ENCODE results near the gene SLC30A5. TPM values are rescaled to one million over a fixed set of nuclear protein-coding genes. Genes with fewer than 3 reads are reported as not detected.
"Not testable (repeated sequence)": the region's sequence is repeated elsewhere in the genome, so short reads cannot be mapped to it uniquely, and the experiment has no call there.

Gene SLC30A5
- 37.0 and 47.2 TPM in 2 replicates for total RNA-seq
- polyA plus RNA-seq: 33.0 and 46.4 TPM in 2 replicates
- polyA plus RNA-seq (2011; cell fraction: cytosol; rRNA removed): 18.9 and 21.0 TPM in 2 replicates
- polyA plus RNA-seq (2011; cell fraction: nucleus; rRNA removed): 37.1 and 44.4 TPM in 2 replicates
- polyA plus RNA-seq (2012): 21.3 and 26.2 TPM in 2 replicates
- polyA minus RNA-seq: 104 and 109 TPM in 2 replicates
- polyA minus RNA-seq (2011; cell fraction: cytosol; rRNA and poly(A)+ RNA removed): 42.3 TPM
- 21.6 and 27.3 TPM in 2 replicates for polyA minus RNA-seq (2011; cell fraction: nucleus; rRNA and poly(A)+ RNA removed)
- percentile 77 among the genes with signal in this experiment for Bru-seq, nascent RNA
- BruChase-seq, experiment 1, labeled RNA remaining after a 6-hour chase: percentile 84 among the genes with signal in this experiment
- BruChase-seq, experiment 2, labeled RNA remaining after a 2-hour chase: percentile 76 among the genes with signal in this experiment
- long read RNA-seq, full-length matches to known transcripts: 56 of 89 reads
- long read RNA-seq, partial matches to known transcripts: 10 of 89 reads
- long read RNA-seq, other reads (novel, unspliced or antisense): 23 of 89 reads

- Histone ChIP-seq H3K9me3 (replicated peaks; ENCODE audit: control insufficient read depth, insufficient read depth, low read length) (no peaks in the 10 kb centered on the region), H3K27ac (ENCODE audit: insufficient read depth, low read depth, low read length) (peak within 1 kb of the TSS; percentile 87), H3K9ac (replicated peaks; ENCODE audit: extremely low read depth, insufficient read depth, low read length) (peak within 1 kb of the TSS; percentile 94), H4K20me1 (replicated peaks; ENCODE audit: control insufficient read depth, extremely low read depth, insufficient read depth, low read length) (no peaks in the 10 kb centered on the region), H3K36me3 (ENCODE audit: control insufficient read depth in 2 of 2, extremely low read depth in 1 of 2, insufficient read depth in 2 of 2, low read length in 2 of 2) (no peaks in the 10 kb centered on the region), H3K4me2 (ENCODE audit: insufficient read depth, low read length) (peak within 1 kb of the TSS; percentile 98), H2AFZ (ENCODE audit: low read depth, low read length) (peak within 1 kb of the TSS; percentile 90), H3K27me3 (ENCODE audit: control insufficient read depth in 2 of 2, insufficient read depth in 2 of 2, low read length in 2 of 2) (no peaks in the 10 kb centered on the region), H3K79me2 (ENCODE audit: control insufficient read depth, insufficient read depth, low read length) (peaks cover 41% of the 10 kb centered on the region), H3K9me1 (replicated peaks; ENCODE audit: control insufficient read depth, extremely low read depth, insufficient read depth, low read length) (no peaks in the 10 kb centered on the region), H3K4me1 (ENCODE audit: control insufficient read depth, extremely low read depth, insufficient read depth, low read length) (peaks cover 9% of the 10 kb centered on the region), H3K4me3 (replicated peaks in 1 of 3; ENCODE audit: insufficient read depth in 1 of 3, low read depth in 1 of 3, low read length in 3 of 3) (peak within 1 kb of the TSS; percentile 84 to 97 (median 85))
- no TSS peak for BruUV-seq (replicated peaks)
- dilution Hi-C loops (cut with MboI; ENCODE audit: extremely low pct_ligation_motif_present, low sequenced_read_pairs): no loop called here
- ChIA-PET CTCF (interaction anchor here (0.6 to 1.8 kb wide), 39 partner anchors 8 to 1920 kb away, joined by 3 to 47 read pairs (median 4); partner anchors contain the start of genes AK6, CCDC125, CDK7 and CENPH), POLR2A (interaction anchor here (0.6 kb wide), 1 partner anchor 8 kb away, joined by 5 read pairs; no protein-coding TSS in a partner anchor)
- FAIRE-seq: peak; percentile 95
- TF ChIP-seq CTCF (IDR thresholded peaks at IDR 0.05; ENCODE audit: extremely low read depth in 1 of 2, insufficient read depth in 1 of 2, low read depth in 1 of 2, low read length in 2 of 2) (peak; percentile 89 to 93), GATA2 (IDR thresholded peaks at IDR 0.05; ENCODE audit: insufficient read depth, insufficient read length, low read depth, low read length) (no peak), MYC (IDR thresholded peaks at IDR 0.05; ENCODE audit: low read depth, low read length) (no peak), POLR2AphosphoS5 (IDR thresholded peaks at IDR 0.05; ENCODE audit: insufficient read depth, low read depth, low read length) (peak; percentile 99), FOS (IDR thresholded peaks at IDR 0.05; ENCODE audit: borderline replicate concordance, insufficient read depth, low read length) (peak; percentile 39), MAX (IDR thresholded peaks at IDR 0.05; ENCODE audit: insufficient read depth, insufficient read length) (peak; percentile 66), POLR2A (IDR thresholded peaks at IDR 0.05; ENCODE audit: low read depth, low read length) (peak; percentile 96)
- DNase-seq (ENCODE audit: low read depth, low spot score): peak; percentile 100
- intact Hi-C loops (cut with micrococcal nuclease): loop anchor here (1.0 to 2.0 kb wide), 4 partner anchors 51 to 275 kb away; partner anchors contain the start of genes AK6, RAD17 and TAF9
Measured at GRCh38 chr5:69093771-69094482, at the start of gene SLC30A5. TSS of gene SLC30A5 (plus strand) at chr5:69094014. CDS start at chr5:69094256, 242 bp downstream.

GRCh38 chr5:69045213-69045612 is 48.6 kb upstream of the SLC30A5 start:
- dilution Hi-C loops (cut with MboI; ENCODE audit: extremely low pct_ligation_motif_present, low sequenced_read_pairs); H3K36me3 ChIP-seq (ENCODE audit: control insufficient read depth in 2 of 2, extremely low read depth in 1 of 2, insufficient read depth in 2 of 2, low read length in 2 of 2); FAIRE-seq; H3K27me3 ChIP-seq (ENCODE audit: control insufficient read depth in 2 of 2, insufficient read depth in 2 of 2, low read length in 2 of 2); intact Hi-C loops (cut with micrococcal nuclease); H3K4me2 ChIP-seq (ENCODE audit: insufficient read depth, low read length); H3K9me1 ChIP-seq (replicated peaks; ENCODE audit: control insufficient read depth, extremely low read depth, insufficient read depth, low read length); H3K4me1 ChIP-seq (ENCODE audit: control insufficient read depth, extremely low read depth, insufficient read depth, low read length); H4K20me1 ChIP-seq (replicated peaks; ENCODE audit: control insufficient read depth, extremely low read depth, insufficient read depth, low read length); H2AFZ ChIP-seq (ENCODE audit: low read depth, low read length); H3K79me2 ChIP-seq (ENCODE audit: control insufficient read depth, insufficient read depth, low read length); H3K9ac ChIP-seq (replicated peaks; ENCODE audit: extremely low read depth, insufficient read depth, low read length); H3K9me3 ChIP-seq (replicated peaks; ENCODE audit: control insufficient read depth, insufficient read depth, low read length); H3K4me3 ChIP-seq (replicated peaks in 1 of 3; ENCODE audit: insufficient read depth in 1 of 3, low read depth in 1 of 3, low read length in 3 of 3); CTCF ChIA-PET; DNase-seq (ENCODE audit: low read depth, low spot score); BruUV-seq (replicated peaks); H3K27ac ChIP-seq (ENCODE audit: insufficient read depth, low read depth, low read length): not testable (repeated sequence)
- POLR2A ChIA-PET: interaction anchor here (0.6 kb wide), 1 partner anchor 48 kb away, joined by 6 read pairs; no protein-coding TSS in a partner anchor

All from endothelial cell of umbilical vein (primary cell).